Aorta (tissue), 5 donors: Measurements from ENCODE around the gene PAPPA2. TPM values are rescaled to one million over a fixed set of nuclear protein-coding genes. Genes with fewer than 3 reads are reported as not detected.
"Not testable (repeated sequence)": the region's sequence is repeated elsewhere in the genome, so short reads cannot be mapped to it uniquely, and the experiment has no call there.

Experiments
- ATAC-seq: fragments of 200-7000 bp; cut with Tn5 transposase; one replicate; pipeline ENCODE4 v1.9.1; 2022; ENCODE audit warnings: moderate library complexity; ENCODE audit not compliant: low FRiP score
- DNase-seq, 2 donors: peaks; one replicate each; pipeline ENCODE4 v3.0.0-alpha.2; 2020
- H3K27ac ChIP-seq, 2 donors: one replicate each; pipeline ENCODE4 v1.5.1; 2013; ENCODE audit warnings: low read length in 2 of 2, mild to moderate bottlenecking in 2 of 2, moderate library complexity in 2 of 2, control low read depth in 1 of 2, inconsistent platforms in 1 of 2, low read depth in 1 of 2
- H3K27me3 ChIP-seq, 2 donors: one replicate each; pipeline ENCODE4 v1.6.1; 2013; ENCODE audit warnings: control low read depth in 1 of 2, low read length in 1 of 2, mild to moderate bottlenecking in 1 of 2, moderate library complexity in 1 of 2; ENCODE audit not compliant: insufficient read depth in 2 of 2, control insufficient read depth in 1 of 2
- H3K36me3 ChIP-seq, 2 donors: one replicate each; pipeline ENCODE4 v1.6.1; 2013; ENCODE audit warnings: control low read depth in 1 of 2, low read length in 1 of 2, mild to moderate bottlenecking in 1 of 2; ENCODE audit not compliant: insufficient read depth in 2 of 2, control insufficient read depth in 1 of 2
- H3K4me1 ChIP-seq, 2 donors: one replicate each; pipeline ENCODE4 v1.6.1; 2013; ENCODE audit warnings: low read length in 2 of 2, control low read depth in 1 of 2, mild to moderate bottlenecking in 1 of 2, moderate library complexity in 1 of 2; ENCODE audit not compliant: insufficient read depth in 2 of 2, control insufficient read depth in 1 of 2
- H3K4me3 ChIP-seq, 2 donors: one replicate each; pipeline ENCODE4 v1.5.1; 2013; ENCODE audit warnings: low read length in 2 of 2, control low read depth in 1 of 2, mild to moderate bottlenecking in 1 of 2
- H3K9me3 ChIP-seq: one replicate; pipeline ENCODE4 v1.6.1; 2013; ENCODE audit warnings: mild to moderate bottlenecking, low read length; ENCODE audit not compliant: control insufficient read depth
- WGBS, 2 donors: extraction: QIAGEN DNeasy Blood & Tissue Kit; methylation state at CpG; one replicate each; pipeline ENCODE4 v1.1.7; 2013; 5-methylcytosine and 5-hydroxymethylcytosine counted together
- intact Hi-C, 2 donors: fragments of 100-400 bp; cut with DNase I; formaldehyde crosslinking; loops; one replicate each; pipeline versions ENCODE4 v1.14.2 to v1.15.0; 2022
- long read RNA-seq, 2 donors: library from polyadenylated mRNA; unstranded; transcript quantifications; one replicate each; pipeline ENCODE4 v2.0.0, GENCODE V29; 2020 to 2021
- polyA plus RNA-seq, 2 donors: library from polyadenylated mRNA; stranded (reverse); fragments of 200-250 nt; gene quantifications; one replicate each; pipeline ENCODE4 v1.2.3, GENCODE V29; 2013
- total RNA-seq, 2 donors: library from RNA; stranded (reverse); fragmentation: NEBNext Ultra II Directional; extraction: Animal tissue kit (Norgen Biotek cat#: 25700); gene quantifications; one replicate each; pipeline ENCODE4 v1.2.1, GENCODE V29; 2021
- donor health status: healthy with polysubstance abuse.
- donor health status: Bipolar disorder and iron deficiency.
- donor health status: DM: no; HTN: no; CAD: no.
- donor health status: DM: no; HTN: no; CAD: no.
- donor health status: DM: yes; HTN: yes; CAD: no.

Gene PAPPA2
- 1 to 10 TPM; 3.5 to 4.3 TPM for total RNA-seq
- not detected for polyA plus RNA-seq
- long read RNA-seq, donor 1, partial matches to known transcripts: 0 of 1 reads
- long read RNA-seq, donor 1, other reads (novel, unspliced or antisense): 1 of 1 reads
- long read RNA-seq, donor 2, partial matches to known transcripts: 1 of 1 reads
- long read RNA-seq, donor 2, other reads (novel, unspliced or antisense): 0 of 1 reads

DNA sequence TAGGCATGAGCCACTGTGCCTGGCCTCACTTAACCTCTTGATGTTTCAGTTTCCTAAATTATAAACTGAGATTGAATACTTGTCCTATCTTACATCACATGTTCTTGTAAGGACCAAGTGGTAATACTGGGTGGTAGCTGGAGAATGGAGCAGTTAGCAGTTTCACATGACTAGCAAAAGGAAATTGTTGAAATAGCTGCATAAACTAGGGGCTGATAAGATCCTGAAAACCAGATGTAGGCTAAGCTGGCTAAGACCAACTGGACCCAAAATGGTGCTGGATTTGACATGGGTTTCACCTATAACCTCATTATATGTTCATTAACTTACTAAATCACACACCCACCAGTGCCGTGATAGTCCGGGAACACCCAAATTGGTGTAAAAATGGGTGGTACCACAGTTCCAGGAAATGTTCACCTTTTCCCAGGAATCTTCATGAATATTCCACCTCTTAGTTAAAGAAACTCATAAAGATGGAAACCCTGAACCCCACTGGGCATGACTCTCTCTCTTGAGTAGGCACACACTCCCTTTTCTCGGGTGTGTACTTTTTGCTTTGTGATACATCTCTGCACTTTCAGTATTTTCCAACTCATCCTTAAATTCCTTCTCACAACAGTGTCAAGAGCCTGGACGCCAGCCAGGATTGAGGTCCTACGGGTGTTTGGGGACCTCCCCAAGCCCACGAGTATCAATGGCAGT lies at the start of gene PAPPA2:
Gene PAPPA2, plus strand, starts transcription at position 502 of the 705 bp plus-strand sequence. CDS start 93,148 bp downstream, outside the sequence.
- no peak within 1 kb of the TSS for H3K27ac ChIP-seq
- 68 to 74% methylated on average over 6 of the region's 6 CpGs for WGBS, 2 donors
- DNase-seq (no peak), ATAC-seq (no peak)
- no peak within 1 kb of the TSS for H3K4me3 ChIP-seq
- H3K27me3 ChIP-seq: no peaks in the 10 kb centered on the region
- intact Hi-C loops: no loop called here
- H3K36me3 ChIP-seq: no peaks in the 10 kb centered on the region
- no peaks in the 10 kb centered on the region for H3K4me1 ChIP-seq
- H3K9me3 ChIP-seq: peaks cover 7% of the 10 kb centered on the region

DNA sequence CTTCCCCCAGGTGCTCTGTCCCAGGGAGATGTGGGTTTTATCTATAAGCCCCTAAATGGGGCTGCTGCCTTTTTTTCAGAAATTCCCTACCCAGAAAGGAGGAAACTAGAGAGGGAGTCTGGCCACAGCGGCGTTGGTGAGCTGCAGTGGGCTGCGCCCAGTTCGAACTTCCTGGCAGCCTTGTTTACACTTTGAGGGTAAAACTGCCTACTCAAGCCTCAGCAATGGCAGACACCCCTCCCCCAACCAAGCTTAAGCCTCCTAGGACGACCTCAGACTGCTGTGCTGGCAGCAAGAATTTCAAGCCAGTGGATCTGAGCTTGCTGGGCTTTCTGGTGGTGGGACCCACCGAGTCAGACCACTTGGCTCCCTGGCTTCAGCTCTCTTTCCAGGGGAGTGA lies 46.2 kb upstream of the PAPPA2 start:
- WGBS, 2 donors: 53 to 55% methylated on average over 6 of the region's 6 CpGs
- intact Hi-C loops: no loop called here
- Histone ChIP-seq H3K9me3 (no peaks in the 10 kb centered on the region), H3K4me3 (no peak overlapping the region), H3K27ac (no peak overlapping the region), H3K27me3 (no peaks in the 10 kb centered on the region), H3K4me1 (no peaks in the 10 kb centered on the region), H3K36me3 (no peaks in the 10 kb centered on the region)
- no peak for DNase-seq
- ATAC-seq: no peak

DNA sequence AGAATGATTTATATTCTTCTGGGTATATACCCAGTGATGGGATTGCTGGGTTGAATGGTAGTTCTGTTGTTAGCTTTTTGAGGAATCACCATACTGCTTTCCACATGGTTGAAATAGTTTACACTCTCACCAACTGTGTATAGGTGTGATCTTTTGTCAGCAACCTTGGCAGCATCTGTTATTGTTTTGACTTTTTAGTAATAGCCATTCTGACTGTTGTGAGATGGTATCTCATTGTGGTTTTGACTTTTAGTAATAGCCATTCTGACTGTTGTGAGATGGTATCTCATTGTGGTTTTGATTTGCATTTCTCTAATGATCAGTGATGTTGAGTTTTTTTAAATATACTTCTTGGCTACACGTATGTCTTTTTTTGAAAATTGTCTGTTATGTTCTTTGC lies 43.4 kb upstream of the PAPPA2 start:
- DNase-seq, H3K27ac ChIP-seq, ATAC-seq, H3K36me3 ChIP-seq, intact Hi-C loops, H3K4me3 ChIP-seq, H3K9me3 ChIP-seq, H3K27me3 ChIP-seq, H3K4me1 ChIP-seq: not testable (repeated sequence)
- 76 to 93% methylated on average over 1 of the region's 1 CpG for WGBS, 2 donors

- no peaks in the 10 kb centered on the region for H3K4me1 ChIP-seq
- H3K9me3 ChIP-seq: peaks cover 3% of the 10 kb centered on the region
- ATAC-seq (no peak), DNase-seq (no peak)
- no peaks in the 10 kb centered on the region for H3K36me3 ChIP-seq
- H3K27ac ChIP-seq: no peak overlapping the region
- intact Hi-C loops: no loop called here
- H3K4me3 ChIP-seq: no peak overlapping the region
- 62 to 65% methylated on average over 2 of the region's 2 CpGs for WGBS, 2 donors
- peaks cover 0 to 3% of the 10 kb centered on the region in 2 donors for H3K27me3 ChIP-seq
Observed at GRCh38 chr1:176434234-176434633, 28.7 kb upstream of the PAPPA2 start.

- ATAC-seq (no peak), DNase-seq (no peak)
- intact Hi-C loops: no loop called here
- no peak overlapping the region for H3K27ac ChIP-seq
- peaks cover 3% of the 10 kb centered on the region for H3K9me3 ChIP-seq
- H3K4me3 ChIP-seq: no peak overlapping the region
- no peaks in the 10 kb centered on the region for H3K4me1 ChIP-seq
- peaks cover 0 to 3% of the 10 kb centered on the region in 2 donors for H3K27me3 ChIP-seq
- H3K36me3 ChIP-seq: no peaks in the 10 kb centered on the region
Observed at GRCh38 chr1:176436251-176436650, 26.7 kb upstream of the PAPPA2 start.

DNA sequence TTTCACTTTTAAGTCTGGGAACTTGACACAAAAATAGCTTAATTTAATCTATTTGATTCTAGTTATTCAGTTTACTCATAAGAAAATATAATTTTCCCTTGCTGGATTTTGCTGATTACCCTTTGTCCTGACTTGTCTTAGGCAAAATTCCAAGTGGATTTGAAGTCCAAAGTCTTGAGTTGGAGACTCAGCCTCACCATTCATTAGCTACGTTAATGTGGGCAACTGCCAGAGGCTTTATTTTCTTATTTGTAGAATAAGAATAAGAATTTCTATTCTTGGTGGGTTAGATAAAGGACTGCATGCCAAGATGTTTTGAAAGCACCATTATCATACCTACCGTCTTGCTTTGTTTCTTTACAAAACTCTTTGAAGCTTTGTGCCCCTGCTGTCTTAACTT lies 22.8 kb upstream of the PAPPA2 start:
- Histone ChIP-seq H3K36me3 (no peaks in the 10 kb centered on the region), H3K27ac (no peak overlapping the region), H3K27me3 (no peaks in the 10 kb centered on the region), H3K9me3 (peaks cover 2% of the 10 kb centered on the region), H3K4me1 (no peaks in the 10 kb centered on the region), H3K4me3 (no peak overlapping the region)
- DNase-seq (no peak), ATAC-seq (no peak)
- 17 to 23% methylated on average over 2 of the region's 2 CpGs for WGBS, 2 donors
- intact Hi-C loops: no loop called here

GRCh38 chr1:176444286-176444685 lies 18.7 kb upstream of the PAPPA2 start:
- no peaks in the 10 kb centered on the region for H3K9me3 ChIP-seq
- no peak for DNase-seq
- H3K27ac ChIP-seq: no peak overlapping the region
- H3K36me3 ChIP-seq: no peaks in the 10 kb centered on the region
- H3K4me3 ChIP-seq: no peak overlapping the region
- intact Hi-C loops: no loop called here
- no peaks in the 10 kb centered on the region for H3K27me3 ChIP-seq
- no peaks in the 10 kb centered on the region for H3K4me1 ChIP-seq
- 73 to 82% methylated on average over 4 of the region's 4 CpGs for whole genome bisulfite sequencing, 2 donors
- no peak for ATAC-seq

DNA sequence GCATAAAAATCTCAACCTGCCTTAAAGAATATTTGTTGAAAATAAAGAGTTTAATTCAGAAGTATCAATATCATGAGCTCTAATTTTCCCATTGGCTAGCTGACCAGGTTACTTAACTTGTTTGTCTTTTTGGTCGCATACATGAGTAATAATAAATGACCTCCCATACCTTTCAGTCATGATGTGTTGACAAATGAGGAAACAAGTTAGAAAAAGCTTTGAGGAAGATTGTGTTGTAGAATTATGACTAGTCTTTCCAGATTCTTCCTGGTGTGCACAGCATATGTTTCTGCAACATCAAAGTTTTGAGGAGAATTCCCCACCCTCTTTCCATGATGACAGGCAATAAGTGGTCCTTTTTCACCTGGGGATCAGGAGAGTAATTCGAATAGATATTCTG lies 17.6 kb upstream of the PAPPA2 start:
- Histone ChIP-seq H3K4me3 (no peak overlapping the region), H3K4me1 (no peaks in the 10 kb centered on the region), H3K27me3 (no peaks in the 10 kb centered on the region), H3K27ac (no peak overlapping the region), H3K9me3 (no peaks in the 10 kb centered on the region), H3K36me3 (no peaks in the 10 kb centered on the region)
- WGBS, 2 donors: 63 to 70% methylated on average over 2 of the region's 2 CpGs
- DNase-seq: no peak
- no peak for ATAC-seq
- intact Hi-C loops: no loop called here

DNA sequence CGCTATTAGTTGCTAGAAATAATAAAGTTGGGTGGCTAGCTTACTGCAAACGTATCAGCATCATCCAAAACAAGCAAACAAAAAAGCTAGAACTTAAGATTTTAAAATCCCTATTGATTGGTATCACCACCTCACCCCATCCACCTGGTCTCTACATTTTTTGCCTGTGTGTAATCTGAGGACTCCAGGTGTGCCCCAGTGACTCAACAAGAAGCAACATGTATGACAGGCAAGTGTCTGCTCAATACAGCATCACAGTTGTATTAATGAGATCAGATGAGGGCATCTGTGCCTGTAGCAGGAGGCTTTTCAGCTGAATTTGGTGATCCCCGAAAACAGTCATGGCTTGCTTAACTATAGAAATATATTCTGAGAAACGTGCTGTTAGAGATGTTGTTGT lies 14.6 kb upstream of the PAPPA2 start:
- Histone ChIP-seq H3K4me3 (no peak overlapping the region), H3K36me3 (no peaks in the 10 kb centered on the region), H3K9me3 (peaks cover 5% of the 10 kb centered on the region), H3K27ac (no peak overlapping the region), H3K27me3 (peaks cover 0 to 2% of the 10 kb centered on the region in 2 donors), H3K4me1 (no peaks in the 10 kb centered on the region)
- DNase-seq (no peak), ATAC-seq (no peak)
- intact Hi-C loops: no loop called here
- 62 to 69% methylated on average over 4 of the region's 4 CpGs for WGBS, 2 donors
